MCF 10A (cell line): ENCODE measurements around the gene VAC14. TPM values are rescaled to one million over a fixed set of nuclear protein-coding genes. Genes with fewer than 3 reads are reported as not detected.

Experiments used
- BruUV-seq: library from RNA; stranded (reverse); fragments of 400-500 nt; replicated peaks from 2 replicates; lab custom pipeline; 2021; lab: Mats Ljungman, UMichigan
- CTCF ChIA-PET: fragments of 300-600 bp; sonication (Branson Sonifier 250); formaldehyde crosslinking; extraction: SDS; loops from one replicate; lab custom pipeline; 2021; ENCODE audit warnings: antibody characterized with exemption, inconsistent platforms; lab: Yijun Ruan, JAX
- POLR2A ChIA-PET: fragments of 300-600, 350-650 bp; sonication (Branson Sonifier 250); formaldehyde crosslinking; extraction: SDS; loops from one replicate; lab custom pipeline; 2020; ENCODE audit warnings: antibody characterized with exemption, inconsistent platforms; lab: Yijun Ruan, JAX
- DNase-seq: peaks from one replicate; pipeline ENCODE4 v3.0.0-alpha.2; 2018; ENCODE audit not compliant: unreplicated experiment
- H3K27ac Mint-ChIP-seq: one replicate; pipeline ENCODE4 v1.8.0; 2022; ENCODE audit warnings: mild to moderate bottlenecking, low read depth, mixed read lengths; ENCODE audit not compliant: unreplicated experiment
- H3K27me3 Mint-ChIP-seq: one replicate; pipeline ENCODE4 v1.8.0; 2022; ENCODE audit warnings: mixed read lengths; ENCODE audit not compliant: insufficient read depth, unreplicated experiment
- H3K36me3 Mint-ChIP-seq: one replicate; pipeline ENCODE4 v1.8.0; 2022; ENCODE audit warnings: mild to moderate bottlenecking, moderate library complexity, mixed read lengths; ENCODE audit not compliant: insufficient read depth, unreplicated experiment
- H3K4me1 Mint-ChIP-seq: one replicate; pipeline ENCODE4 v1.8.0; 2022; ENCODE audit warnings: mixed read lengths; ENCODE audit not compliant: insufficient read depth, unreplicated experiment
- H3K4me3 Mint-ChIP-seq: one replicate; pipeline ENCODE4 v1.8.0; 2022; ENCODE audit warnings: mild to moderate bottlenecking, moderate library complexity, mixed read lengths; ENCODE audit not compliant: unreplicated experiment
- H3K9me3 Mint-ChIP-seq: one replicate; pipeline ENCODE4 v1.8.0; 2022; ENCODE audit warnings: mixed read lengths; ENCODE audit not compliant: unreplicated experiment
- CTCF ChIP-seq: fragments of 200-600 bp; IDR thresholded peaks from one replicate; pipeline ENCODE4 v1.8.0; 2022; ENCODE audit warnings: antibody characterized with exemption, mild to moderate bottlenecking; ENCODE audit not compliant: unreplicated experiment
- intact Hi-C: fragments of 100-400 bp; cut with micrococcal nuclease; formaldehyde crosslinking; loops from 2 replicates; pipeline ENCODE4 v1.14.1; 2022
- total RNA-seq: library from RNA; stranded (reverse); gene quantifications from 2 replicates; pipeline ENCODE4 v1.2.3, GENCODE V29; 2022

The VAC14 gene
- total RNA-seq, 1 experiment from 2014 or later, result 25.5 TPM

GRCh38 chr16:70752426-70752825, 48.5 kb downstream of the VAC14 start:
- H3K9me3 Mint-ChIP-seq, result no peaks in the 10 kb centered on the region
- BruUV-seq, result no TSS peak
- intact Hi-C loops, result no loop called here
- peaks cover 24% of the 10 kb centered on the region for H3K4me1 Mint-ChIP-seq
- no peak for DNase-seq
- CTCF ChIA-PET, result interaction anchor here (0.7 to 2.8 kb wide), 4 partner anchors 8 to 395 kb away, joined by 3 to 18 read pairs (median 5); no protein-coding TSS in a partner anchor
- no peak overlapping the region for H3K27ac Mint-ChIP-seq
- no peak for TF ChIP-seq CTCF
- no peaks in the 10 kb centered on the region for H3K27me3 Mint-ChIP-seq
- peaks cover 7% of the 10 kb centered on the region for H3K36me3 Mint-ChIP-seq
- POLR2A ChIA-PET, result no interaction called here
- H3K4me3 Mint-ChIP-seq, result no peak overlapping the region

GRCh38 chr16:70751593-70751992, 49.4 kb downstream of the VAC14 start:
- no peak for DNase-seq
- POLR2A ChIA-PET, result no interaction called here
- H3K4me1 Mint-ChIP-seq, result peaks cover 29% of the 10 kb centered on the region

GRCh38 chr16:70750893-70751467, 50.0 kb downstream of the VAC14 start:
- DNase-seq, result peak; percentile 78
- H3K36me3 Mint-ChIP-seq, result no peaks in the 10 kb centered on the region
- intact Hi-C loops, result no loop called here
- H3K4me3 Mint-ChIP-seq, result no peak overlapping the region
- no peaks in the 10 kb centered on the region for H3K9me3 Mint-ChIP-seq
- CTCF ChIA-PET, result interaction anchor here (0.6 to 3.4 kb wide), 5 partner anchors 9 to 484 kb away, joined by 3 to 23 read pairs (median 4); no protein-coding TSS in a partner anchor
- H3K4me1 Mint-ChIP-seq, result peaks cover 30% of the 10 kb centered on the region
- H3K27me3 Mint-ChIP-seq, result no peaks in the 10 kb centered on the region
- TF ChIP-seq CTCF, result no peak
- no TSS peak for BruUV-seq
- POLR2A ChIA-PET, result no interaction called here
- H3K27ac Mint-ChIP-seq, result peak overlapping the region; percentile 51

More at GRCh38 chr16:70751593-70751992, 49.4 kb downstream of the VAC14 start:
- CTCF ChIA-PET, result interaction anchor here (0.6 to 3.4 kb wide), 6 partner anchors 9 to 484 kb away, joined by 3 to 23 read pairs (median 5); no protein-coding TSS in a partner anchor
- intact Hi-C loops, result no loop called here
- Mint-ChIP-seq H3K27ac (peak overlapping the region; percentile 51), H3K9me3 (no peaks in the 10 kb centered on the region), H3K36me3 (no peaks in the 10 kb centered on the region), H3K27me3 (no peaks in the 10 kb centered on the region), H3K4me3 (no peak overlapping the region)
- TF ChIP-seq CTCF, result no peak
- no TSS peak for BruUV-seq

- H3K36me3 Mint-ChIP-seq, result no peaks in the 10 kb centered on the region
- H3K27me3 Mint-ChIP-seq, result no peaks in the 10 kb centered on the region
- ChIA-PET POLR2A (no interaction called here), CTCF (interaction anchor here (1.7 to 3.4 kb wide), 3 partner anchors 10 to 34 kb away, joined by 4 to 23 read pairs (median 6); no protein-coding TSS in a partner anchor)
- no peak for DNase-seq
- no TSS peak for BruUV-seq
- TF ChIP-seq CTCF, result no peak
- peak overlapping the region; percentile 46 for H3K27ac Mint-ChIP-seq
- peaks cover 32% of the 10 kb centered on the region for H3K4me1 Mint-ChIP-seq
- no peak overlapping the region for H3K4me3 Mint-ChIP-seq
- intact Hi-C loops, result no loop called here
- H3K9me3 Mint-ChIP-seq, result no peaks in the 10 kb centered on the region
Measured at GRCh38 chr16:70749681-70750601, 51.0 kb downstream of the VAC14 start.
